Pancreas (tissue), 10 donors: Measurements from ENCODE around the gene KANK3. TPM values are rescaled to one million over a fixed set of nuclear protein-coding genes. Genes with fewer than 3 reads are reported as not detected.
"Not testable (repeated sequence)": the region's sequence is repeated elsewhere in the genome, so short reads cannot be mapped to it uniquely, and the experiment has no call there.

ENCODE experiments used
- ATAC-seq, 4 donors: fragments of 200-7000 bp; cut with Tn5 transposase; one replicate each; pipeline versions ENCODE4 v1.8.0 to v1.9.1; 2020; ENCODE audit warnings: mild to moderate bottlenecking in 4 of 4, moderate library complexity in 4 of 4
- DNase-seq, 6 donors: peaks; one replicate each; pipeline ENCODE4 v3.0.0-alpha.2; 2020
- FAIRE-seq: peaks from 2 replicates; lab custom pipeline; 2012; peaks lifted over from hg19 to GRCh38; lab: Jason Lieb, UNC
- H3K27ac ChIP-seq, 4 donors: fragments of 200-600 bp; sonication (generic); 1 replicate in 3 of 4; 2 replicates in 1 of 4; pipeline versions ENCODE4 v1.5.0 to v1.8.0; 2020
- H3K27me3 ChIP-seq, 4 donors: fragments of 200-600 bp; one replicate each; pipeline ENCODE4 v1.8.0; 2021
- H3K36me3 ChIP-seq, 3 donors: fragments of 200-600 bp; sonication (generic) in 1 of 3; one replicate each; pipeline versions ENCODE4 v1.5.0 to v1.8.0; 2020 to 2021
- H3K4me1 ChIP-seq, 3 donors: fragments of 200-600 bp; one replicate each; pipeline ENCODE4 v1.8.0; 2021
- H3K4me3 ChIP-seq, 4 donors: fragments of 200-600 bp; sonication (generic) in 2 of 4; one replicate each; pipeline versions ENCODE4 v1.5.0 to v1.8.0; 2020 to 2021
- H3K9me3 ChIP-seq, 4 donors: fragments of 200-600 bp; one replicate each; pipeline ENCODE4 v1.8.0; 2021
- WGBS, 2 donors: extraction: QIAGEN DNeasy Blood & Tissue Kit; methylation state at CpG; one replicate each; pipeline ENCODE4 v1.1.7; 2013; 5-methylcytosine and 5-hydroxymethylcytosine counted together
- intact Hi-C, 3 donors: fragments of 100-400 bp; cut with DNase I; formaldehyde crosslinking; loops; one replicate each; pipeline versions ENCODE4 v1.11.1 to v1.14.2; 2022
- polyA plus RNA-seq, 2 donors: library from polyadenylated mRNA; stranded (reverse); fragments of 200-250 nt; gene quantifications; one replicate each; pipeline ENCODE4 v1.2.3, GENCODE V29; 2013
- total RNA-seq, 6 donors: library from RNA; stranded (reverse); fragmentation: NEBNext Ultra II Directional in 4 of 6; extraction: Animal tissue kit (Norgen Biotek cat#: 25700) in 4 of 6; gene quantifications; one replicate each; pipeline versions ENCODE4 v1.2.1 to v1.2.4, GENCODE V29; 2021 to 2023
- TF ChIP-seq, protein P1 (sequence below), 4 donors: fragments of 200-600 bp; sonication (generic) in 3 of 4; IDR thresholded peaks; one replicate each; pipeline versions ENCODE4 v1.5.0 to v1.8.0; 2021; ENCODE audit warnings: antibody characterized with exemption in 4 of 4
- donor health status: healthy with polysubstance abuse.
- donor health status: DM: no; HTN: no; CAD: no; lungs with moderate emphysema.
- donor health status: DM: no; HTN: no; CAD: no.
- donor health status: control.
- donor health status: control.
- donor health status: Bipolar disorder and iron deficiency.
- donor health status: DM: yes; HTN: yes; CAD: no.
- donor health status: DM: no; HTN: no; CAD: no.
- donor health status: DM: no; HTN: no; CAD: no.
- donor health status: DM: yes; HTN: yes; CAD: no.

KANK3 gene
- total and polyA plus RNA-seq, 8 donors = 1.7 to 17.9 (median 2.0) TPM

DNA sequence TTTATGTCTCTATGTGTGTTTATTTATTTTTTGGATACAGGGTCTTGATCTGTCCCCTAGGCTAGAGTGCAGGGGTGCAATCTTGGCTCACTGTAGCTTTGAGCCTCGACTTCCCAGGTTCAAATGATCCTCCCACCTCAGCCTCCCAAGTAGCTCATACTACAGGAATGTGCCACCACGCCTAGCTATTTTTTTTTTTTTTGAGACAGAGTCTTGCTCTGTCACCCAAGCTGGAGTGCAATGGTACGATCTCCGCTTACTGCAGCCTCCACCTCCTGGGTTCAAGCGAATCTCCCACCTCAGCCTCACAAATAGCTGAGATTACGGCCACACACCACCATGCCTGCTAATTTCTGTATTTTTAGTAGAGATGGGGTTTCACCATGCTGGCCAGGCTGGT lies 15.9 kb upstream of the KANK3 start:
- Histone ChIP-seq H3K4me1 (peaks cover 18 to 25% (median 24%) of the 10 kb centered on the region in 3 donors), H3K4me3 (no peak overlapping the region), H3K36me3 (no peaks in the 10 kb centered on the region), H3K27me3 (no peaks in the 10 kb centered on the region), H3K27ac (no peak overlapping the region), H3K9me3 (no peaks in the 10 kb centered on the region)
- intact Hi-C loops = loop anchor here (5.0 to 10.0 kb wide), 4 partner anchors 46 to 226 kb away; partner anchors contain the start of gene PRAM1 (in 2 of the 3)
- whole genome bisulfite sequencing, 2 donors = 89 to 96% methylated on average over 6 of the region's 6 CpGs
- TF ChIP-seq, protein P1, sequence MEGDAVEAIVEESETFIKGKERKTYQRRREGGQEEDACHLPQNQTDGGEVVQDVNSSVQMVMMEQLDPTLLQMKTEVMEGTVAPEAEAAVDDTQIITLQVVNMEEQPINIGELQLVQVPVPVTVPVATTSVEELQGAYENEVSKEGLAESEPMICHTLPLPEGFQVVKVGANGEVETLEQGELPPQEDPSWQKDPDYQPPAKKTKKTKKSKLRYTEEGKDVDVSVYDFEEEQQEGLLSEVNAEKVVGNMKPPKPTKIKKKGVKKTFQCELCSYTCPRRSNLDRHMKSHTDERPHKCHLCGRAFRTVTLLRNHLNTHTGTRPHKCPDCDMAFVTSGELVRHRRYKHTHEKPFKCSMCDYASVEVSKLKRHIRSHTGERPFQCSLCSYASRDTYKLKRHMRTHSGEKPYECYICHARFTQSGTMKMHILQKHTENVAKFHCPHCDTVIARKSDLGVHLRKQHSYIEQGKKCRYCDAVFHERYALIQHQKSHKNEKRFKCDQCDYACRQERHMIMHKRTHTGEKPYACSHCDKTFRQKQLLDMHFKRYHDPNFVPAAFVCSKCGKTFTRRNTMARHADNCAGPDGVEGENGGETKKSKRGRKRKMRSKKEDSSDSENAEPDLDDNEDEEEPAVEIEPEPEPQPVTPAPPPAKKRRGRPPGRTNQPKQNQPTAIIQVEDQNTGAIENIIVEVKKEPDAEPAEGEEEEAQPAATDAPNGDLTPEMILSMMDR (IDR thresholded peaks at IDR 0.05) = no peak
- FAIRE-seq = no peak
- DNase-seq = peak in 1 of 6 donors; percentile 1
- ATAC-seq = no peak

DNA sequence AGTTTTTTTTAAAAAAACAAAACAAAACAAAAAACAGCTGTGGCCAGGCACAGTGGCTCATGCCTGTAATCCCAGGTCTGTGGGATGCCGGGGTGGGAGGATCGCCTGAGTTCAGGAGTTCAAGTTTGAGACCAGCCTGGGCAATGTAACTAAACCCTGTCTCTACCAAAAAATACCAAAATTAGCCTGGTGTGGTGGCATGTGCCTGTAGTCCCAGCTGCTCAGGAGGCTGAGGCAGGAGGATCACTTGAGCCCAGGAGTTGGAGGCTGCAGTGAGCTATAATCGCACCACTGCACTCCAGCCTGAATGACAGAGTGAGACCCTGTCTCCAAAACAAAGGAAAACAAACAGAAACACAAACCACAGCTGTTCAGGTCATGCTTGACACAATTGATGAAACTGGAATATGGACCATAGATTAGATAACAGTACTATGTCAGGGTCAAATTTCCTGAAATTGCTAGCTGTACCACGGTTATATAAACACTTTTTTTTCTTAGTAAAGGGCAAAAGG lies 14.0 kb upstream of the KANK3 start:
- FAIRE-seq (no peak), DNase-seq (peak in 1 of 6 donors; percentile 7), ATAC-seq (no peak)
- H3K27me3 ChIP-seq = no peaks in the 10 kb centered on the region
- H3K27ac ChIP-seq = no peak overlapping the region
- H3K4me3 ChIP-seq = no peak overlapping the region
- WGBS, 2 donors = 71 to 72% methylated on average over 4 of the region's 4 CpGs
- TF ChIP-seq, protein P1 (IDR thresholded peaks at IDR 0.05) = no peak
- no peaks in the 10 kb centered on the region for H3K36me3 ChIP-seq
- intact Hi-C loops = loop anchor here (5.0 to 10.0 kb wide), 4 partner anchors 48 to 228 kb away; partner anchors contain the start of gene PRAM1 (in 2 of the 3)
- H3K4me1 ChIP-seq = peaks cover 5 to 9% (median 8%) of the 10 kb centered on the region in 3 donors
- H3K9me3 ChIP-seq = no peaks in the 10 kb centered on the region

DNA sequence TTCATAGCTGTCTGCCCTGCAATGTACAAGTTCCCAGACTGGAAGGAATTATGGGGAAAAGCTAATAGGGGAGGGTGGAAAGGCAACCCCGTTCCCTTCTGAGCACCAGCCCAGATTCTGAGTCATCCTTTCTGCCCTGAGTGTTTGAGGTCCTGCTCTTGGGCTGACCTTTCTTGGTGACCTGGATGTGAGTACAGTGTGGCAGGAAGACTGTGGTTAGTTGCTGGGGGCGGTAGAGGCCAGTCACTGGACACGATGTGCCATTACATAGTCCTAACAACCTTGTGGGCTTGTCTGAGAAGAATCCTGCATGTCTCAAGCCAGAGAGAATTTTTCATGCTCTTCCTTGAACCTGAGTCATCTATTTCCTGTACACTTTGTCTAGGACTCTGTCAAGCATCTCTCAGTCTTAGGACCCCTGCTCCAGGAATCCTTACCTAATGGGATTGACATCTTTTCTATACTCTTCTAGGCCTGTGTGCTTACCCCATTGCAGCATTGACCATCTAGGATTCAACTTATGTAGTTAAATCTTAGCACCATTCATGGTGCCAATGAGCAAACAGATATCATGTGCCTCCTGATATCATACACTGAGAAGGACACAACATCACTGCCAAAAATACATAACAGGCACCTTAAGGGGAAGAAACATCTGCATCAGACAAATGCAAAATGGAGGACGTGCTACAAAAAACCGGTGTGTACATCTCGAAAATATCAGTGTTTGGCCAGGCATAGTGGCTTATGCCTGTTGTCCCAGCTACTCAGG lies 12.8 kb upstream of the KANK3 start:
- Histone ChIP-seq H3K27ac (no peak overlapping the region), H3K4me3 (no peak overlapping the region), H3K9me3 (no peaks in the 10 kb centered on the region), H3K27me3 (no peaks in the 10 kb centered on the region), H3K36me3 (no peaks in the 10 kb centered on the region), H3K4me1 (peaks cover 0 to 3% (median 0%) of the 10 kb centered on the region in 3 donors)
- intact Hi-C loops = loop anchor here (5.0 to 10.0 kb wide), 4 partner anchors 49 to 229 kb away; partner anchors contain the start of gene PRAM1 (in 2 of the 3)
- ATAC-seq = peak in 3 of 4 donors; percentile 41 to 70 (median 47)
- no peak for FAIRE-seq
- peak in 1 of 6 donors; percentile 9 for DNase-seq
- TF ChIP-seq, protein P1 (IDR thresholded peaks at IDR 0.05) = no peak
- WGBS, 2 donors = 81 to 91% methylated on average over 6 of the region's 6 CpGs

DNA sequence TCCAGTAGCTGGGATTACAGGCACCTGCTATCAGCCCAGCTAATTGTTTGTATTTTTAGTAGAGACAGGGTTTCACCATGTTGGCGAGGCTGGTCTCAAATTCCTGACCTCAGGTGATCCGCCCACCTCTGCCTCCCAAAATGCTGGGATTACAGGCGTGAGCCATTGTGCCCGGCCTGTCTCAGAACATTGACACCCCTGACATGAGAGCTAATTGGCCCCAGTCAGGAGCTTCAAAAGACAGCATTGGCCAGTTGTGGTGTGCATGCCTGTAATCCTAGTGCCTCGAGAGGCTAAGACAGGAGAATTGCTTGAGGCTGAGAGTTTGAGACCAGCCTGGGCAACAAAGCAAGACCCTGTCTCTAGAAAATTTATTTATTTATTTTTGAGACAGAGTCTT lies 9.8 kb upstream of the KANK3 start:
- not testable (repeated sequence) for H3K9me3 ChIP-seq, H3K4me3 ChIP-seq, H3K27me3 ChIP-seq, H3K4me1 ChIP-seq, ATAC-seq, FAIRE-seq, H3K36me3 ChIP-seq, H3K27ac ChIP-seq
- intact Hi-C loops = loop anchor here (10.0 kb wide), 3 partner anchors 52 to 232 kb away; partner anchors contain the start of gene PRAM1 (in 2 of the 3)
- WGBS, 2 donors = 48 to 51% methylated on average over 5 of the region's 5 CpGs
- DNase-seq = peak in 1 of 6 donors; percentile 15

DNA sequence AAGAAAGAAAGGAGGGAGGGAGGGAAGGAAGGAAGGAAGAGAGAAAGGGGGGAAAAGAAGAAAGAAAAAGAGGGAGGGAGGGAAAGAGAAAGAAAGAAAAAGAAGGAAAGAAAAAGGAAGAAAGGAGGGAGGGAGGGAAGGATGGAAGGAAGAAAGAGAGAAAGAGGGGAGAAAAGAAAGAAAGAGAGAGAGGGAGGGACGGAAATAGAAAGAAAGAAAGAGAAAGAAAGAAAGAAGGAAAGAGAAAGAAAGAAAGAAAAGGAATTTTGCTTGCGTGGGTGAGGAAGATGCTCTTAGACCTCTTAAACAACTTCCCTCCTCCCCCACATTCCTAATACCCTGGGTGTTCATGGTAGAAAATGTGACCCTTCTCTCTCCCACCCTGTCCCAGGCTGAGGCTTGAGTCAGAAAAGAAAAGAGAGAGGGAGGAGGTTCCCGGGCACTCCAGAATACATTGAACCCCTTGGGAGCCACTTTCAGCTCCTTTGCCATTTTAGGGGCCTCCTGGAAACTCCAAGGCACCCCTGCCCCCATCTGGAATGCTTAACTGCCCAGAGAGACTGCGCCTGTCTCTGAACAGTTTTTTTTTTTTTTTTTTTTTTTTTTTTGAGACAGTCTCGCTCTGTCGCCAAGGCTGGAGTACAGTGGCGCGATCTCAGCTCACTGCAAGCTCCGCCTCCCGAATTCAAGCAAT lies 9.2 kb upstream of the KANK3 start:
- H3K27ac ChIP-seq = no peak overlapping the region
- FAIRE-seq (no peak), DNase-seq (peak in 1 of 6 donors; percentile 17), ATAC-seq (no peak)
- TF ChIP-seq, protein P1 (IDR thresholded peaks at IDR 0.05) = no peak
- H3K9me3 ChIP-seq = no peaks in the 10 kb centered on the region
- no peaks in the 10 kb centered on the region for H3K27me3 ChIP-seq
- WGBS, 2 donors = 33 to 55% methylated on average over 8 to 10 of the region's 10 CpGs
- H3K36me3 ChIP-seq = no peaks in the 10 kb centered on the region
- H3K4me3 ChIP-seq = no peak overlapping the region
- intact Hi-C loops = loop anchor here (10.0 kb wide), 3 partner anchors 53 to 233 kb away; partner anchors contain the start of gene PRAM1 (in 2 of the 3)
- H3K4me1 ChIP-seq = peaks cover 0 to 1% (median 0%) of the 10 kb centered on the region in 3 donors

DNA sequence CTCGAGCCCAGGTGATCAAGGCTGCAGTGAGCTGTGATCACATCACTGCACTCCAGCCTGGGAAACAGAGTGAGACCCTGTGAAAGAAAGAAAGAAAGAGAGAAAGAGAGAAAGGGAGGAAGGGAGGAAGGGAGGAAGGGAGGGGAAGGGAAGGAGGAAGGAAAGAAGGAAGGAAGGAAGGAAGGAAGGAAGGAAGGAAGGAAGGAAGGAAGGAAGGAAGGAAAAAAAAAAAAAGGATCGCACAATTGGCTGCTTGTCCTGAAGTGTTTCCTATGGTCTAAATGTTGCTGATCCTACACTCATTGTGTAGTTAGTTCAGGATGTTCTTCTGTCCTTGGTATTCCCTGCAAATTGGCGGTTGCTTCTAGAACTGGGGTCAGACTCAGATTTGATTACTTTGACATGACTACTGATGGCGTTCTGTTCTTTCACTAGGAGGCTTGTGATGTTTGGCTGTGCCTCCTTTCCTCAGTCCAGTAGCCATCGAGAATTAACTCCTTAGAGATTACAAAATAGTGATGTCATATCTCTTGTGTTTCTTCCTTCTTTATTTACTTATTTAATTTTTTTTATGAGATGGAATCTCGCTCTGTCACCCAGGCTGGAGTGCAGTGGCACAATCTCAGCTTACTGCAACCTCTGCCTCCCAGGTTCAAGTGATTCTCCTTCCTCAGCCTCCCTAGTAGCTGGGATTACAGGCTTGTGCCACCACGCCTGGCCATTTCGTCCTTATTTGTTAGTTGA lies 6.7 kb upstream of the KANK3 start:
- DNase-seq, ATAC-seq, FAIRE-seq, H3K27ac ChIP-seq, H3K36me3 ChIP-seq, H3K4me3 ChIP-seq, H3K4me1 ChIP-seq, H3K27me3 ChIP-seq, H3K9me3 ChIP-seq: not testable (repeated sequence)
- intact Hi-C loops = loop anchor here (10.0 kb wide), 3 partner anchors 55 to 235 kb away; partner anchors contain the start of gene PRAM1 (in 2 of the 3)
- whole genome bisulfite sequencing, 2 donors = 70 to 77% methylated on average over 8 of the region's 8 CpGs
